HCT116 (cell line): Measurements from ENCODE around the gene ATG2B. TPM values are rescaled to one million over a fixed set of nuclear protein-coding genes. Genes with fewer than 3 reads are reported as not detected.

Experiments used
- ATAC-seq: fragments of 200-7000 bp; cut with Tn5 transposase; 2 replicates; pipeline ENCODE4 v1.9.1; 2020; ENCODE audit warnings: mild to moderate bottlenecking, moderate library complexity
- BruUV-seq: library from RNA; stranded (reverse); fragments of 400-500 nt; replicated peaks from 2 replicates; lab custom pipeline; 2021; lab: Mats Ljungman, UMichigan
- CTCF ChIA-PET: fragments of 300-600 bp; sonication (Branson Sonifier 250); formaldehyde crosslinking; loops from one replicate; lab custom pipeline; 2021; ENCODE audit warnings: antibody characterized with exemption; lab: Charles Lee
- POLR2A ChIA-PET: fragments of 300-600, 350-600 bp; sonication (Branson Sonifier 250); formaldehyde crosslinking; loops from one replicate; lab custom pipeline; 2021; ENCODE audit warnings: antibody characterized with exemption; lab: Charles Lee
- RAD21 ChIA-PET, 2 experiments: fragments of 300-600 bp; sonication (Branson Sonifier 250); formaldehyde crosslinking; loops; one replicate each; lab custom pipeline; 2023; ENCODE audit warnings: low total read pairs in 2 of 2; ENCODE audit not compliant: uncharacterized antibody in 2 of 2, unreplicated experiment in 2 of 2, low non-redundant PET in 1 of 2; lab: Charles Lee
- DNase-seq: peaks from one replicate; pipeline ENCODE4 v3.0.0-alpha.2; 2010; ENCODE audit warnings: low read depth, low spot score
- H2AFZ ChIP-seq: fragments of 200-600 bp; shearing (Covaris generic), sonication (generic); 2 replicates; pipeline ENCODE4 v1.6.1; 2017; ENCODE audit warnings: low read depth, mixed run types, mixed read lengths, antibody characterized with exemption, low read length; ENCODE audit not compliant: poor library complexity, severe bottlenecking
- H3K27ac ChIP-seq: 2 replicates; pipeline ENCODE4 v1.5.1; 2012; ENCODE audit warnings: low read depth, low read length
- H3K27me3 ChIP-seq: fragments of 200-600 bp; sonication (generic); 2 replicates; pipeline ENCODE4 v1.6.1; 2016; ENCODE audit warnings: mixed run types, low read length, mixed read lengths; ENCODE audit not compliant: insufficient read depth
- H3K36me3 ChIP-seq, 2 experiments: fragments of 200-500 bp in 1 of 2; fragments of 200-600 bp in 1 of 2; sonication (Bioruptor generic) in 1 of 2; sonication (generic) in 1 of 2; 2 replicates each; pipeline versions ENCODE4 v1.5.1 to v1.6.1; 2014 to 2016; ENCODE audit warnings: low read length in 2 of 2, inconsistent platforms in 1 of 2, mixed read lengths in 1 of 2, mixed run types in 1 of 2; ENCODE audit not compliant: insufficient read depth in 2 of 2, control insufficient read depth in 1 of 2
- H3K4me1 ChIP-seq, 2 experiments: fragments of 200-600 bp in 1 of 2; sonication (generic) in 1 of 2; 2 replicates each; pipeline versions ENCODE4 v1.5.1 to v1.6.1; 2012 to 2017; ENCODE audit warnings: low read length in 2 of 2, inconsistent platforms in 1 of 2, mild to moderate bottlenecking in 1 of 2, mixed read lengths in 1 of 2, mixed run types in 1 of 2, moderate library complexity in 1 of 2; ENCODE audit not compliant: insufficient read depth in 2 of 2, control insufficient read depth in 1 of 2
- H3K4me2 ChIP-seq: fragments of 200-600 bp; sonication (generic); 2 replicates; pipeline ENCODE4 v1.6.1; 2017; ENCODE audit warnings: mixed run types, low read length, mixed read lengths
- H3K4me3 ChIP-seq, 2 experiments: fragments of 200-600 bp in 1 of 2; sonication (generic) in 1 of 2; replicated peaks in 1 of 2; 2 replicates each; pipeline ENCODE4 v1.5.1; 2011 to 2016; ENCODE audit warnings: low read length in 2 of 2, control low read depth in 1 of 2, low read depth in 1 of 2, mild to moderate bottlenecking in 1 of 2, mixed read lengths in 1 of 2, mixed run types in 1 of 2
- H3K79me2 ChIP-seq: fragments of 200-600 bp; sonication (generic); 2 replicates; pipeline ENCODE4 v1.6.1; 2017; ENCODE audit warnings: mild to moderate bottlenecking, mixed run types, low read length, moderate library complexity, mixed read lengths; ENCODE audit not compliant: insufficient read depth
- H3K9ac ChIP-seq: fragments of 200-600 bp; sonication (generic); 2 replicates; pipeline ENCODE4 v1.6.1; 2016; ENCODE audit warnings: low read length, mixed read lengths
- H3K9me2 ChIP-seq: fragments of 200-600 bp; sonication (generic), shearing (Covaris generic); 2 replicates; pipeline ENCODE4 v1.6.1; 2017; ENCODE audit warnings: mixed run types, mild to moderate bottlenecking, moderate library complexity; ENCODE audit not compliant: insufficient read depth
- H3K9me3 ChIP-seq, 2 experiments: fragments of 200-500 bp in 1 of 2; fragments of 200-600 bp in 1 of 2; sonication (Bioruptor generic) in 1 of 2; sonication (generic) in 1 of 2; 2 replicates each; pipeline ENCODE4 v1.6.1; 2014 to 2017; ENCODE audit warnings: low read length in 2 of 2, mixed read lengths in 2 of 2, inconsistent platforms in 1 of 2, low read depth in 1 of 2, mild to moderate bottlenecking in 1 of 2, mixed run types in 1 of 2, moderate library complexity in 1 of 2; ENCODE audit not compliant: control insufficient read depth in 1 of 2, insufficient read depth in 1 of 2
- H4K20me1 ChIP-seq: fragments of 200-600 bp; sonication (generic), shearing (Covaris generic); 2 replicates; pipeline ENCODE4 v1.6.1; 2017; ENCODE audit warnings: mixed run types, mild to moderate bottlenecking, moderate library complexity; ENCODE audit not compliant: insufficient read depth
- CBX3 ChIP-seq: IDR thresholded peaks from 2 replicates; pipeline ENCODE4 v1.6.1; 2012; ENCODE audit warnings: low read depth
- CTCF ChIP-seq, 3 experiments: fragments of 200-600 bp in 1 of 3; sonication (generic) in 1 of 3; IDR thresholded peaks in 2 of 3; conservative IDR thresholded peaks in 1 of 3; 2 replicates each; pipeline ENCODE4 v1.5.1; 2012 to 2017; ENCODE audit warnings: low read depth in 2 of 3, low read length in 2 of 3, antibody characterized with exemption in 1 of 3, borderline replicate concordance in 1 of 3, control low read depth in 1 of 3, mild to moderate bottlenecking in 1 of 3, mixed read lengths in 1 of 3, mixed run types in 1 of 3, moderate library complexity in 1 of 3; ENCODE audit not compliant: insufficient read depth in 1 of 3
- ELF1 ChIP-seq: IDR thresholded peaks from 2 replicates; pipeline ENCODE4 v1.6.1; 2012; ENCODE audit warnings: low read depth, borderline replicate concordance
- EZH2 ChIP-seq: fragments of 200-600 bp; sonication (generic); IDR thresholded peaks from 2 replicates; pipeline ENCODE4 v1.6.1; 2017; ENCODE audit warnings: antibody characterized with exemption, mixed run types
- EZH2phosphoT487 ChIP-seq: fragments of 200-600 bp; IDR thresholded peaks from 2 replicates; pipeline ENCODE4 v1.6.1; 2018; ENCODE audit warnings: antibody characterized with exemption, borderline replicate concordance
- FOSL1 ChIP-seq: IDR thresholded peaks from 2 replicates; pipeline ENCODE4 v1.6.1; 2012; ENCODE audit warnings: low read depth
- JUND ChIP-seq: IDR thresholded peaks from 2 replicates; pipeline ENCODE4 v1.6.1; 2012
- RAD21 ChIP-seq: IDR thresholded peaks from 2 replicates; pipeline ENCODE4 v1.6.1; 2012; ENCODE audit warnings: low read depth, mild to moderate bottlenecking
- REST ChIP-seq: IDR thresholded peaks from 2 replicates; pipeline ENCODE4 v1.6.1; 2012; ENCODE audit warnings: low read depth
- TCF7L2 ChIP-seq: IDR thresholded peaks from 2 replicates; pipeline ENCODE4 v1.7.0; 2011; ENCODE audit warnings: borderline replicate concordance, inconsistent platforms; ENCODE audit not compliant: insufficient read depth, insufficient read length; ENCODE audit errors: extremely low read depth
- ZFX ChIP-seq: fragments of 450-650 bp; IDR thresholded peaks from 2 replicates; pipeline ENCODE4 v1.6.1; 2017
- ZNF274 ChIP-seq: fragments of 200-500 bp; sonication (Bioruptor generic); IDR thresholded peaks from 2 replicates; pipeline ENCODE4 v1.6.1; 2014; ENCODE audit warnings: mild to moderate bottlenecking, low read depth, low read length, inconsistent platforms
- intact Hi-C: fragments of 100-400 bp; cut with micrococcal nuclease; formaldehyde crosslinking; loops from 2 replicates; pipeline ENCODE4 v1.10.0; 2022
- total RNA-seq: library from RNA; stranded (reverse); gene quantifications from one replicate; pipeline ENCODE4 v1.2.1, GENCODE V29; 2021; ENCODE audit not compliant: unreplicated experiment
- TF ChIP-seq, protein P1 (sequence below): IDR thresholded peaks from 2 replicates; pipeline ENCODE4 v1.6.1; 2011; ENCODE audit warnings: mild to moderate bottlenecking, low read length, moderate library complexity; ENCODE audit not compliant: insufficient replicate concordance; ENCODE audit errors: extremely low read depth

ATG2B gene
- total RNA-seq, 1 experiment from 2014 or later = 6.4 TPM

DNA sequence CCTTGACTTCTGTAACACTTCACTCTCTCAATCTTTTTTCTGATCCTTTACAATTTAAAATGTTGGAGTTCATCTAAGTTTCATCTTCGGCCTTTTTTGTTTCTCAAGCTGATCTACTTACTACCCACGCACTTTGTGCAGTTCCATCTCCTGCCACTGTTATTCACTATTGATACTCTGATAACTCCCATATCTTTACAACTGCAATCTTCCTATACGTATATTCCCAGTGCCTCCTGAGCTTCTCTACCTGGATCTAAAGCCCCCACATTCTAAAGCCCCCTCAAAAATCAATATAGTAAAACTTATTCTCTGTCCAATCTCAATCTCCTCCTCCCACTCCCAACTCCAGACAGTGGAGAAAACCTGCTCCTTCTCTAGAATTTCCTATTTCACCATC, 5.9 kb downstream of the ATG2B start:
- ChIA-PET RAD21 (no interaction called here), POLR2A (no interaction called here), CTCF (no interaction called here)
- H3K27ac ChIP-seq = no peak overlapping the region
- DNase-seq = no peak
- H3K4me2 ChIP-seq = no peak overlapping the region
- H3K4me1 ChIP-seq = peaks cover 5 to 8% of the 10 kb centered on the region in 2 experiments; a peak in 2 of 4 replicates
- TF ChIP-seq EZH2phosphoT487 (no peak), CBX3 (no peak), ZNF274 (no peak), FOSL1 (no peak), JUND (no peak)
- H2AFZ ChIP-seq = no peak overlapping the region
- peaks cover 8% of the 10 kb centered on the region; the same call in 1 of the 2 replicates for H3K79me2 ChIP-seq
- no TSS peak for BruUV-seq
- peak; percentile 57; the same call in 1 of the 2 replicates for ATAC-seq
- no peaks in the 10 kb centered on the region for H3K36me3 ChIP-seq
- no peaks in the 10 kb centered on the region for H3K9me2 ChIP-seq
- no peak overlapping the region for H3K4me3 ChIP-seq
- no peak overlapping the region for H3K9ac ChIP-seq
- H3K9me3 ChIP-seq = no peaks in the 10 kb centered on the region
- no peaks in the 10 kb centered on the region for H3K27me3 ChIP-seq
- no peaks in the 10 kb centered on the region for H4K20me1 ChIP-seq
- intact Hi-C loops = no loop called here

DNA sequence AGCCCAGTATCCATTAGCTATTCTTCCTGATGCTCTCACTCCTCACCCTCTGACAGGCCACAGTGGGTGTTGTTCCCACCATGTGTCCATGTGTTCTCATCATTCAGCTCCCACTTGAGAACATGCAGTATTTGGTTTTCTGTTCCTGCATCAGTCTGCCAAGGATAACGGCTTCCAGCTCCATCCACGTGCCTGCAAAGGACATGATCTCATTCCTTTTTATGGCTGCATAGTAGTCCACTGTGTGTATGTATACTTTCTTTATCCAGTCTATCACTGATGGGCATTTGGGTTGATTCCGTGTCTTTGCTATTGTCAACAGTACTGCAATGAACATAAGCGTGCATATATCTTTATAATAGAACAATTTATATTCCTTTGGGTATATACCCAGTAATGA, 8.9 kb downstream of the ATG2B start:
- ChIA-PET CTCF (no interaction called here), RAD21 (no interaction called here), POLR2A (no interaction called here)
- intact Hi-C loops = no loop called here
- H3K27me3 ChIP-seq = no peaks in the 10 kb centered on the region
- no peaks in the 10 kb centered on the region for H3K9me3 ChIP-seq
- BruUV-seq = no TSS peak
- no peaks in the 10 kb centered on the region for H3K79me2 ChIP-seq
- no peak overlapping the region for H2AFZ ChIP-seq
- H3K9me2 ChIP-seq = no peaks in the 10 kb centered on the region
- H3K4me1 ChIP-seq = no peaks in the 10 kb centered on the region
- no peaks in the 10 kb centered on the region for H4K20me1 ChIP-seq
- H3K36me3 ChIP-seq = no peaks in the 10 kb centered on the region
- no peak overlapping the region for H3K9ac ChIP-seq
- H3K27ac ChIP-seq = no peak overlapping the region
- ATAC-seq (no peak), DNase-seq (no peak)
- no peak overlapping the region for H3K4me3 ChIP-seq
- no peak overlapping the region for H3K4me2 ChIP-seq
- no peak for TF ChIP-seq ELF1
- TF ChIP-seq FOSL1 = no peak
- TF ChIP-seq RAD21 = no peak
- TF ChIP-seq EZH2phosphoT487 = no peak
- TF ChIP-seq ZFX = no peak
- TF ChIP-seq EZH2 = no peak
- no peak for TF ChIP-seq REST
- TF ChIP-seq, protein P1, sequence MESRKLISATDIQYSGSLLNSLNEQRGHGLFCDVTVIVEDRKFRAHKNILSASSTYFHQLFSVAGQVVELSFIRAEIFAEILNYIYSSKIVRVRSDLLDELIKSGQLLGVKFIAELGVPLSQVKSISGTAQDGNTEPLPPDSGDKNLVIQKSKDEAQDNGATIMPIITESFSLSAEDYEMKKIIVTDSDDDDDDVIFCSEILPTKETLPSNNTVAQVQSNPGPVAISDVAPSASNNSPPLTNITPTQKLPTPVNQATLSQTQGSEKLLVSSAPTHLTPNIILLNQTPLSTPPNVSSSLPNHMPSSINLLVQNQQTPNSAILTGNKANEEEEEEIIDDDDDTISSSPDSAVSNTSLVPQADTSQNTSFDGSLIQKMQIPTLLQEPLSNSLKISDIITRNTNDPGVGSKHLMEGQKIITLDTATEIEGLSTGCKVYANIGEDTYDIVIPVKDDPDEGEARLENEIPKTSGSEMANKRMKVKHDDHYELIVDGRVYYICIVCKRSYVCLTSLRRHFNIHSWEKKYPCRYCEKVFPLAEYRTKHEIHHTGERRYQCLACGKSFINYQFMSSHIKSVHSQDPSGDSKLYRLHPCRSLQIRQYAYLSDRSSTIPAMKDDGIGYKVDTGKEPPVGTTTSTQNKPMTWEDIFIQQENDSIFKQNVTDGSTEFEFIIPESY = no peak
- no peak for TF ChIP-seq TCF7L2
- TF ChIP-seq CTCF (IDR thresholded peaks at IDR 0.05 in 2 of 3, conservative IDR thresholded peaks at IDR 0.05 in 1 of 3; ENCODE audit: borderline replicate concordance in 1 of 3, insufficient read depth in 1 of 3, low read depth in 2 of 3, low read length in 2 of 3) = no peak
